Heart left ventricle (tissue), 16 donors: Measurements from ENCODE around the gene FATE1. TPM values are rescaled to one million over a fixed set of nuclear protein-coding genes. Genes with fewer than 3 reads are reported as not detected.
A peak's percentile ranks its signal among the peaks of the same experiment; 100 is the strongest.

Experiments used
- ATAC-seq, 4 donors: fragments of 200-7000 bp; cut with Tn5 transposase; one replicate each; pipeline ENCODE4 v1.9.1; 2020 to 2022; ENCODE audit warnings: moderate library complexity in 4 of 4, mild to moderate bottlenecking in 3 of 4, moderate number of reproducible peaks in 1 of 4
- DNase-seq, 5 donors: peaks; one replicate each; pipeline ENCODE4 v3.0.0-alpha.2; 2020
- H3K27ac ChIP-seq, 12 donors: fragments of 200-600 bp; sonication (generic) in 4 of 12; one replicate each; pipeline versions ENCODE4 v1.5.0 to v1.8.0; 2016 to 2022; ENCODE audit warnings: mild to moderate bottlenecking in 2 of 12
- H3K27me3 ChIP-seq, 9 donors: fragments of 200-600 bp; sonication (generic) in 2 of 9; one replicate each; pipeline versions ENCODE4 v1.5.1 to v1.8.0; 2016 to 2022; ENCODE audit warnings: mild to moderate bottlenecking in 3 of 9
- H3K36me3 ChIP-seq, 9 donors: fragments of 200-600 bp; sonication (generic) in 2 of 9; one replicate each; pipeline versions ENCODE4 v1.5.0 to v1.8.0; 2018 to 2022; ENCODE audit warnings: mild to moderate bottlenecking in 2 of 9
- H3K4me1 ChIP-seq, 12 donors: fragments of 200-600 bp; sonication (generic) in 4 of 12; one replicate each; pipeline versions ENCODE4 v1.5.0 to v1.8.0; 2016 to 2022; ENCODE audit warnings: mild to moderate bottlenecking in 3 of 12
- H3K4me3 ChIP-seq, 12 donors: fragments of 200-600 bp; sonication (generic) in 4 of 12; one replicate each; pipeline versions ENCODE4 v1.5.0 to v1.8.0; 2017 to 2022; ENCODE audit warnings: mild to moderate bottlenecking in 9 of 12, moderate library complexity in 4 of 12
- H3K9me3 ChIP-seq, 12 donors: fragments of 200-600 bp; sonication (generic) in 4 of 12; one replicate each; pipeline versions ENCODE4 v1.5.0 to v1.8.0; 2016 to 2022; ENCODE audit warnings: mild to moderate bottlenecking in 1 of 12
- POLR2A ChIP-seq, 2 donors: fragments of 450-650 bp; IDR thresholded peaks; one replicate each; pipeline ENCODE4 v1.6.1; 2017; ENCODE audit warnings: antibody characterized with exemption in 2 of 2, mild to moderate bottlenecking in 2 of 2, moderate library complexity in 2 of 2
- WGBS, 4 donors: extraction: QIAGEN DNeasy Blood & Tissue Kit in 2 of 4; methylation state at CpG; one replicate each; pipeline versions ENCODE4 v1.1.5 to v1.1.7; 2013 to 2018; 5-methylcytosine and 5-hydroxymethylcytosine counted together
- intact Hi-C, 10 donors: fragments of 100-400 bp; cut with DNase I; formaldehyde crosslinking; loops; one replicate each; pipeline versions ENCODE4 v1.11.1 to v1.14.2; 2022
- polyA plus RNA-seq, 2 donors: library from polyadenylated mRNA; stranded (reverse); fragments of 200-250 nt; gene quantifications; one replicate each; pipeline ENCODE4 v1.2.3, GENCODE V29; 2013
- total RNA-seq, 9 donors: library from RNA; depleted of rRNA in 2 of 9; stranded (reverse); fragments of >200 nt in 2 of 9; fragmentation: NEBNext Ultra II Directional in 3 of 9; extraction: Animal tissue kit (Norgen Biotek cat#: 25700) in 3 of 9; gene quantifications; one replicate each; pipeline versions ENCODE4 v1.1.0 to v1.2.4, GENCODE V29; 2016 to 2023
- TF ChIP-seq, protein P1 (sequence below), 12 donors: fragments of 200-600 bp; sonication (generic) in 4 of 12; IDR thresholded peaks; one replicate each; pipeline versions ENCODE4 v1.5.0 to v1.8.0; 2018 to 2022; ENCODE audit warnings: antibody characterized with exemption in 12 of 12, mild to moderate bottlenecking in 5 of 12
- donor health status: ischemic (EF 13 %, LVEDD 7.1; RV severe dilation, severe dysfunction).
- donor health status: healthy with polysubstance abuse.
- donor health status: DM: no; HTN: yes; CAD: no.
- donor health status: DM: no; HTN: no; CAD: no.
- donor health status: ischemic (EF 25% LVEDD 6.9; RV normal size, moderate dysfunction).
- donor health status: ischemic (EF 25% LVEDD 5.7; RV mildly dilated, moderate dysfunction).
- donor health status: healthy.
- donor health status: DM: yes; HTN: yes; CAD: no.
- donor health status: ischemic (EF 35%, LVEDD 5.7; RV mildly dilated, moderate dysfunction).
- donor health status: nonischemic (EF 11% LVEDD 7.7; RV severe dilation, severe dysfunction).
- donor health status: DM: yes; HTN: yes; CAD: no.
- donor health status: PGD.
- donor health status: ischemic (EF 29% LVEDD 5.4; RV normal size, mild dysfunction).
- donor health status: nonischemic (EF 23%, LVEDD 6.1; RV moderate dilation, normal function).

FATE1 gene
- total and polyA plus RNA-seq, 11 donors, result 0.27 to 1.1 (median 0.42) TPM; not detected in 4

DNA sequence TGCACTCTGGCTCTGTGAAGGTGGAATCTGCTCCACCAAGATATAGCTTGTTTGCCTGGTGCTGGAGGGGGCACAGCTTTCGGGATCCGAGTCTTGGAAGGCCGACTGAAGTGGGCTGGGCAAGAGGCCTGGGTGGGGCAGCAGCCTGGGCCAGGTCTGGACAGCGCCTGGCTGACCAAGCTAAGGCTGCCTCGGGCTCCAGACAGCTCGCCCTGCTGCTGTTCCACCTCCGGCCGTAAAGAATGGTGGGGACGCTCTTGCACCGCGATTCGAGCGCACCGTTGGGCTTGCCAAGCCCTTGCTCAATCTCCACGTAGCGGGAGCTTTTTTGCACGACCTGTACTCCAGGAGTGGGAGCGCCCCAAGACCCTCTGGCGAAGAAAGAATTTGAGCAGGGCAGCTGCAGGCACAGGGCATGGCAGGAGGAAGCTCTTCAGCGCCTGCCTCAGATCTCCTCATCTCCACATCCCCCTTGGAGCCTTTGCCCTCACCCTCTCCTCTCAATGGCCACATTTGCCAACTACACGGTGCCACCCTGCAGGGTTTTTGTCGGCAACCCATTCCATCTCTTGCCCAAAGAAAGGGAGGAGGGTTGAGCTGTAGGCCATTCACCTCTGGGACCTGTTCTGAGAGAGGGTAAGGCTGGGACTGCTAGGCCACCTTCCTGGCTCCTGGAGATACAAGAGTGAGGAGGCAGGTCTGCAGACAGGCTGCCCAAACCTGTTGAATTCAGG is 37.6 kb downstream of the FATE1 start:
- intact Hi-C loops, result loop anchor here in 7 of 10 donors (2.0 to 10.0 kb wide), 10 partner anchors 221 to 1071 kb away; partner anchors contain the start of genes GABRE (in 1 of the 7) and GABRQ (in 1 of the 7)
- H3K27me3 ChIP-seq, result peaks cover 0 to 18% (median 0%) of the 10 kb centered on the region in 9 donors
- H3K4me1 ChIP-seq, result peaks cover 0 to 3% (median 0%) of the 10 kb centered on the region in 12 donors
- ATAC-seq, result peak; percentile 37 to 95 (median 90)
- 12 to 31% (median 18%) methylated on average over 11 to 22 of the region's 22 CpGs for WGBS, 4 donors
- peak; percentile 25 to 82 (median 48) for DNase-seq
- no peaks in the 10 kb centered on the region for H3K9me3 ChIP-seq
- no peaks in the 10 kb centered on the region for H3K36me3 ChIP-seq
- H3K27ac ChIP-seq, result no peak overlapping the region
- no peak for TF ChIP-seq POLR2A (IDR thresholded peaks at IDR 0.05)
- TF ChIP-seq, protein P1, sequence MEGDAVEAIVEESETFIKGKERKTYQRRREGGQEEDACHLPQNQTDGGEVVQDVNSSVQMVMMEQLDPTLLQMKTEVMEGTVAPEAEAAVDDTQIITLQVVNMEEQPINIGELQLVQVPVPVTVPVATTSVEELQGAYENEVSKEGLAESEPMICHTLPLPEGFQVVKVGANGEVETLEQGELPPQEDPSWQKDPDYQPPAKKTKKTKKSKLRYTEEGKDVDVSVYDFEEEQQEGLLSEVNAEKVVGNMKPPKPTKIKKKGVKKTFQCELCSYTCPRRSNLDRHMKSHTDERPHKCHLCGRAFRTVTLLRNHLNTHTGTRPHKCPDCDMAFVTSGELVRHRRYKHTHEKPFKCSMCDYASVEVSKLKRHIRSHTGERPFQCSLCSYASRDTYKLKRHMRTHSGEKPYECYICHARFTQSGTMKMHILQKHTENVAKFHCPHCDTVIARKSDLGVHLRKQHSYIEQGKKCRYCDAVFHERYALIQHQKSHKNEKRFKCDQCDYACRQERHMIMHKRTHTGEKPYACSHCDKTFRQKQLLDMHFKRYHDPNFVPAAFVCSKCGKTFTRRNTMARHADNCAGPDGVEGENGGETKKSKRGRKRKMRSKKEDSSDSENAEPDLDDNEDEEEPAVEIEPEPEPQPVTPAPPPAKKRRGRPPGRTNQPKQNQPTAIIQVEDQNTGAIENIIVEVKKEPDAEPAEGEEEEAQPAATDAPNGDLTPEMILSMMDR (IDR thresholded peaks at IDR 0.05), result peak; percentile 63 to 85 (median 78)
- no peak overlapping the region for H3K4me3 ChIP-seq

DNA sequence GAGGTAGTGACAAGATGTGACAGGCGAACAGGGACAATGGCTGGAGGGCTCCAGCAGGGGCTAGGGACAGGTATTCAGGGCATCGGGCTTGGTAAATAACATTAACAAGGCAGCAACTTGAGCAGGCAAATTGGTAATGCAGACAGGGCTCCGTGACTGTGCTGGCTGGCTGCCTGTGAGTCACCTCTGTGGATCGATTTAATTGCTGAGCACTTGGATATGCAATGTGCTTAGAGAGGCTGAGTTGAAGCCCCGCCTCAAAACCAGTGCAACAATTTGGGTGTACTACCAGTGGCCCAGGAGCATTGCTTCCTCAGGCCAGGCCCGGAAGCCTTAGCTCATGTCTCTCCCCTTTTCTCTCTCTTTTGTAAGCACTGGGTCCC is 38.2 kb downstream of the FATE1 start:
- no peak for DNase-seq
- 70 to 82% (median 76%) methylated on average over 6 of the region's 6 CpGs for WGBS, 4 donors
- Histone ChIP-seq H3K27me3 (peaks cover 0 to 18% (median 0%) of the 10 kb centered on the region in 9 donors), H3K36me3 (no peaks in the 10 kb centered on the region), H3K4me1 (peaks cover 0 to 3% (median 0%) of the 10 kb centered on the region in 12 donors), H3K9me3 (no peaks in the 10 kb centered on the region), H3K27ac (no peak overlapping the region), H3K4me3 (no peak overlapping the region)
- TF ChIP-seq, protein P1 (IDR thresholded peaks at IDR 0.05), result no peak
- no peak for TF ChIP-seq POLR2A (IDR thresholded peaks at IDR 0.05)
- peak in 1 of 4 donors; percentile 21 for ATAC-seq
- intact Hi-C loops, result loop anchor here in 7 of 10 donors (5.0 to 10.0 kb wide), 8 partner anchors 221 to 1071 kb away; partner anchors contain the start of gene GABRE (in 1 of the 7)

DNA sequence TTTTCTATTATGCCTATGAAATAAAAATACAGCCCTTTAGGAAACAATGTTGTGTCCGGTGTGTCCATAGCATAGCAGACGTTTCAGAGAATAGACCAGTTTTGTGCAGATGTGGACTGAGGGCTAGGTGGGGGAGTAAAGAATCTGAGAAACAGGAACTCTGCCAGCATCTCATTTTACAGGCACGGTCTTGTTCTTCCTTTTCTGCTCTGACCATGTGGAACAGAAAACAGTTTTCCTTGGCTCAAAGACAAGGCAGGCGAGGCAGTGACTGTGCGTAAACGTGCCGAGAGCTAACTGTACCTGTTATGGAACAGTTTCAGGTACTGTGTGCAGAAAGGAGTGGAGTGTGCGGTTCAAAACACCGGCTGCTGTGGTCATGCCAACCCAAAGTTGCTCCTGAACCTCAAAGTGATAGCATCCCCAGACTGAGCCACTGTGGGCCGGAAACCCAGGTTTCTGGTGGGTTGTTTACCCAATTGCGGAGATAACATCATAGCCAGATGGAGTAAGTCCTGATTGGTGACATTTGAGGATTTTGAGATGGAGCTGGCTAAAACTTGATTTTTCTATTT is 38.9 kb downstream of the FATE1 start:
- Histone ChIP-seq H3K36me3 (no peaks in the 10 kb centered on the region), H3K4me3 (no peak overlapping the region), H3K4me1 (peaks cover 0 to 3% (median 0%) of the 10 kb centered on the region in 12 donors), H3K27me3 (peaks cover 0 to 15% (median 0%) of the 10 kb centered on the region in 9 donors), H3K27ac (no peak overlapping the region), H3K9me3 (no peaks in the 10 kb centered on the region)
- TF ChIP-seq, protein P1 (IDR thresholded peaks at IDR 0.05), result no peak
- no peak for TF ChIP-seq POLR2A (IDR thresholded peaks at IDR 0.05)
- intact Hi-C loops, result loop anchor here in 8 of 10 donors (5.0 to 10.0 kb wide), 8 partner anchors 220 to 1070 kb away; partner anchors contain the start of gene GABRE (in 1 of the 8)
- WGBS, 4 donors, result 75 to 83% (median 79%) methylated on average over 11 of the region's 11 CpGs
- DNase-seq (no peak), ATAC-seq (no peak)
